DMS153 (cell line): Measurements from ENCODE around the gene KRTAP3-1.
"Not testable (repeated sequence)": the region's sequence is repeated elsewhere in the genome, so short reads cannot be mapped to it uniquely, and the experiment has no call there.

Experiments used
- DNase-seq: peaks from one replicate; lab custom pipeline; 2025; lab: John Stamatoyannopoulos, UW

KRTAP3-1 gene

GRCh38 chr17:41015454-41015853 is 6.5 kb upstream of the KRTAP3-1 start:
- no peak for DNase-seq

GRCh38 chr17:41013606-41014005 is 4.7 kb upstream of the KRTAP3-1 start:
- DNase-seq = no peak

GRCh38 chr17:41013181-41013580 is 4.3 kb upstream of the KRTAP3-1 start:
- DNase-seq = no peak

GRCh38 chr17:41012326-41013120 is 3.6 kb upstream of the KRTAP3-1 start:
- DNase-seq = no peak

DNA sequence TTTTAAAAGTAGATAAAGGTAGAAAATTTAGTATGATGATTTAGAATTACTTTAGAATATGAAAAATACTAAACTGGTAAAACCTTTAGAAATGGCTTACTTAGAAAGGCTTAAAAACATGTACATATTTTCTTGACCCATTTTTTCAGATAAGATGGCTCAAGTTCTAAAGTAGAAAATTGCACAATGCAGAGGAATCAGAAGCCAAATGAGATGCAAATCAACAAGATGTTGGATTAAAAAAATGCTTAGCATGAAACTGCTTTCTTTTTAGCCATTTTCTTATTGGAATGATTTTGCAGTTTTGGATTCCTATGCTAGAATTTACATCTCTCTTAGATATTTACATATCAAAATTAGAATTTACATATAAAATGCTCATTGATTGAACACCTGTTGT is 1.5 kb upstream of the KRTAP3-1 start:
- no peak for DNase-seq

DNA sequence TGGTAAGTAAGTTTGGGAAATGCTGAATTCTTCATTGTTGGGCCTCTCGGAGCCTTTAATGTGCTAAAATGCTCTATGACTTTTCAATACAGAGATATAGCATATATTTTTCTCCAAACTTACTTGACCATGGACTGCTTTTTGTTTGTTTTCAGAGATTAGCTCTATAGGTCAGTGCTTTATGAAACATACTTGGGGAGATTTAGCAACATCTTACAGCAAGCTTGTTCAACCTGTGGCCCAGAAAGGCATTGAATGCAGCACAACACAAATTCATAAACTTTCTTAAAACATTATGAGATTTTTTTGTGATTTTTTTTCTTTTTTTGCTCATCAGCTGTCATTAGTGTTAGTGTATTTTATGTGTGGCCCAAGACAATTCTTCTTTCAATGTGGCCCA is 1.0 kb upstream of the KRTAP3-1 start:
- no peak for DNase-seq

GRCh38 chr17:41009301-41009760 is 403 bp upstream of the KRTAP3-1 start:
- DNase-seq = no peak

DNA sequence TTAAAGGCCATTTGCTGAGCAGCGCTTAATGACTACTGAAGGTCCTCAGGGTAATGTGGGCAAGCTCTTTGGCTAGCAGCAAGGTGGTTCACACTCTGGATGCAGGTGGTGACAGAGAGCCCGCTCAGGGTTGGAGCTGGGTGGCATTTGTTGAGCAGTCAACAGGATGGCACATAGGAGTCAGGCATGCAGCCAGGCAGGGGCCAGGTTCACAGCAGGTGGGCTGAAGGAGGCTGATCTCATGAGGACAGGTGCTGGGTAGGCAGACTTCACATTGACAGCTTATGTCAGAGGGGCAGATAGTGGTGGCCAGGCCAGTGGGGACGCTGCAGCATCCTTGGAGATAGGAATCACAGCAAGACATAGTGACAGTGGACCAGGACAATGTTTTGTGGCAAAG is 4.5 kb downstream of the KRTAP3-1 start:
- DNase-seq = peak; percentile 44

- no peak for DNase-seq
Measured at GRCh38 chr17:41003926-41004325, 5.0 kb downstream of the KRTAP3-1 start.

DNA sequence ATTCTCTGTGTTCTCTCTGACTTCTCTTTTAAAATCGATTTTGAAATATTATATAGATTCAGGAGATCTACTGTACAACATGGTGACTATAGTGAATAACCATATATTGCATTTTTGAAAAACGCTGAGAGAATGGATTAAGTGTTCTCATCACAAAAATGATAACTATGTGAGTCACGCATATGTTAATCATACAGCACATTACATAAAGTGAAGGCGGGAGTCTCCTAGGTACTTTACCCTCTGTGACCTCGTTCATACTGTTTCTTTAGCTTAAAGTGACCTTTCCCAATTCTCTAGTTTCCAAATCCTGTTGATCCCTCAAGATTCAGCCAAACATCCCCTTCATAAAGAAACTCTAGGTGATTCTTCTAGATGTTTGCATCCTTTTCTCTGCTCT is 6.1 kb downstream of the KRTAP3-1 start:
- no peak for DNase-seq

- no peak for DNase-seq
Measured at GRCh38 chr17:41001795-41002194, 7.1 kb downstream of the KRTAP3-1 start.

- not testable (repeated sequence) for DNase-seq
Measured at GRCh38 chr17:40999563-40999962, 9.4 kb downstream of the KRTAP3-1 start, which contains the start of gene KRTAP3-2. Gene KRTAP3-2, minus strand, starts transcription at chr17:40999906. Its CDS starts 53 bp downstream, at chr17:40999853.

DNA sequence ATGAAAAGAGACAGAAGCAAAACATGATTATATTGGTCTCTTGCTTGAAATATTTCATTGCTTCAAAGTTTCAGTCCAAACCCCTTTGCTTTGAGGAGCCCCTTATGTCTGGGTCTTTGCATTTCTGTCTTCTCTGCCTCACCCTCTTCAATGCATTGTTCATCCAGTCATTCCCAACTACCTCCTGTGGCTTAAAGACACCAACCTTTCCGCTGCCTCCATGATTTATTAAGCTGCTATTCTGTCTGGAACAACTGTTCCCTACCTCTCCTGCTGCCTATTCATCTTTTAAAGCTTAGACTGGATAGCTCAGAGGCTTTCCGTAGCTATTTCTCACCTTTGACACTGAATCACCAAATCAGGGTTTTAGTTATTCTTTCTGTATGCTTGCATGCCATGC is 11.6 kb downstream of the KRTAP3-1 start:
- DNase-seq = no peak

DNA sequence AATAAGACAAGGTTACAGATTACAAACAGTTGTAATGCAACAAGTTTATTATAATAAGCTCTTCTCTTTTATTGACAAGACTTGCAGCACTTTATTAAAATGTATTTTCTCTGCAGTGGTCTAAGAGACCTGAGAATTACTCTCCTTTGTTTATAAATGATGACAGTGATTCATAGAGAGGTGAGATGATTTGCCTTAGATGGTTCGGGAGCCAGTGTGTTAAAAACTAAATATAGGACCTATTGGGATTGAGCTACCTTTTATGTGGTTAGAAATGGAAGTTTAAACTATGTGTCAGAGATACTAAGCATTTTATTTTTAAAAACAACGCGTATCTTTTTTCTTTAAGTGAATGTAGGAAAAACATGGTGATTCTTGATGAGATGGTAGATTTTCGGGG is 12.1 kb downstream of the KRTAP3-1 start:
- no peak for DNase-seq

- DNase-seq = no peak
Measured at GRCh38 chr17:40995116-40995515, 13.8 kb downstream of the KRTAP3-1 start.

GRCh38 chr17:40993839-40994238 is 15.1 kb downstream of the KRTAP3-1 start, which contains the start of gene KRTAP3-3:
Gene KRTAP3-3, minus strand, starts transcription at chr17:40994164. Its CDS starts 67 bp downstream, at chr17:40994097.
- peak; percentile 78 for DNase-seq

DNA sequence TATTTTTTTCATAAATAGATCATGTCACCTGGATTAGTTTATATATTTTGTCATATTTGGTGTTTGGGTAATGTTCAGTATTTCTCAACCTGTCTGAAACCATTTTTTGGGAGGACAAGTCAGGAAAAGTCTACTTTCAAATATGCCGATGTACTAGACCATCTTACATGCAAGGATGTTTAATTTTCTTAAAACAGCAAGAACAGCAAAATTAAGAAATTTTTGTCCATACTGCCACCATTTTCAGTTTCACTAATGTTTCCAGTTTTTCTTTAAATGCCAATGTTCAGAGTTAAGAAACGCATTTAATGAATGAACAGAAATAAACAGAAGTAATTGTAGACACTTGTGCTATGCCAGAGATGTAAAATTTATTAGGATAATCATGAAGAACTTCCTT is 15.8 kb downstream of the KRTAP3-1 start:
- DNase-seq = no peak

- no peak for DNase-seq
Measured at GRCh38 chr17:40992666-40993065, 16.3 kb downstream of the KRTAP3-1 start.

GRCh38 chr17:40986920-40987319 is 22.0 kb downstream of the KRTAP3-1 start:
- DNase-seq = no peak

DNA sequence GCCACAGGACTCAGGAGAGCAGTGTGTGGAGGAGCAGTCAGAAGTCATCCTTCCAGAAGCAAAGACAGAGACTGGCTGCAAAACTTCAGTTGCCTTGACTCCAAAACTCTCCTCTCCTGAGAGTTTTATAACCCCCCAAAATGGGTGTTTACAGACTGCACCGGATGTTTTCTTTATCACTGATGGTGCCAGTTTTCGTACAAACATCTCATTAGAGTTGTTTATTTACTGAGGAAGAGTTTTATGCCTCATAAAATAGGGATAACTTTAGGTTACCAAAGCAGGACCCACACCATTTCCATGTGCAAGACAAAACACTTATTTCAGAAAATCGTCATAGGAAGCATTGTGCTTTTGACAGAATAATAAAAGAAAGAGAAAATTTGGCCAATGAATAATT is 24.7 kb downstream of the KRTAP3-1 start, which contains the start of gene KRT40:
Gene KRT40, minus strand, starts transcription at position 101 of the 400 bp plus-strand sequence. Its CDS starts 53 bp downstream, at position 48.
- DNase-seq = no peak

- no peak for DNase-seq
Measured at GRCh38 chr17:40981115-40981514, 27.8 kb downstream of the KRTAP3-1 start.

DNA sequence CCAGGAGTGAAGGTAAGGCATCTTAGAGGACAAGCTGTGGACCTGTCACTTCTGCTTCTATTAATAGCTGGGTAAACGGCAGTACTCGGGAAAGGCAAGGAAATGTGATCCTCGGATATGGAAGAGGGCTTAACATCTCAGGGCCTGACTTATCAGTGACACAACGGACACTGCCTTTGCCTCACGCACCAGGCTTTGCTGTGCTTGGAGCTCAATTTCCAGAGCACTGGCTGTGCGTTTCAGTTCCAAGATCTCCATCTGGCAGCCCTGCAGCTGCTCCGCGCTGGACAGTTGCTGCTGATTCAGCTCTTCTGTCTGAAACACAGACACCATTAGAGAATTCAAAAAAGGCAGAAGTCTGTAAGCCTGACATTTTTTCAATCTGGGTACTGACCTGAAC is 28.3 kb downstream of the KRTAP3-1 start:
- DNase-seq = no peak

DNA sequence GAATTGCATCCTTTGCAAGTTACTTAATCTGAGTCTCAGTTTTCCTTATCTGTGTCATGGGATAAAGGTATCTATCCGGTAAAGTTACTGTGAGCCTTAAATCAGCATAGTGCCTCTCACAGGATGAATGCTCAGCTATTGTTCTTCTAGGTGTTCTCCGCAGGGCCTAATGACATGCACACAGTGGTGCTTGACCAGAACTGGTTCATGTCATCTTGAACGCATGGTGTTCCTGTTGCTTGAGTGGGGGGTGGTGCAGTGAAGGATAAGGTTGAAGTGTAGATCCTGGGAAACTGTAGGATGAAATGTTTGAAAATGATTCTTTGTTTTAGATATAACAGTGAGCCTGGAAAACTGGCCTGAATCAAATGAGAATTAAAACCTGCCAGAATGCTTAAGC is 28.8 kb downstream of the KRTAP3-1 start:
- DNase-seq = no peak
